ENCODE results near the gene ETNPPL. TPM values are rescaled to one million over a fixed set of nuclear protein-coding genes. Genes with fewer than 3 reads are reported as not detected.
A peak's percentile ranks its signal among the peaks of the same experiment; 100 is the strongest.

Gene ETNPPL
- total RNA-seq, 1 experiment from 2014 or later, result 0.66 TPM

DNA sequence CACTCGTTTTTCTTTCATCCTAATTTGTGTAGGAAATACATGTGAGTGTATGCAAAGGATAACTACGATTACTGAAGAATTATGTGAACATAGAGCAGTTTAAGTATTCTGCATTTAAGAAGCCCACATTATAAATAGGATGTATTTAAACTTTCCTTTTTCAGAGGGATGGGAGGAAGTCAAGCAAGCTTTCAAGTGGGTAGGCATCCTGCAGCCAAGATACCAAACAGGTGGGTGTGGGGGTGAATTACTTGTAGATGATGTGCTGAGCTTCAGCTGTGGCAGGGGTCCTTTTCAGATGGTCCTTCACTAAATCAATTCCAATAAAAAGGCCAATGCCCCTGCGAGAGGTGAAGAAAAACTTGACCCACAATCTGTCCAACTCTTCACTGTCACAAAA lies 16.3 kb downstream of the ETNPPL start:
- POLR2A ChIA-PET, result no interaction called here

DNA sequence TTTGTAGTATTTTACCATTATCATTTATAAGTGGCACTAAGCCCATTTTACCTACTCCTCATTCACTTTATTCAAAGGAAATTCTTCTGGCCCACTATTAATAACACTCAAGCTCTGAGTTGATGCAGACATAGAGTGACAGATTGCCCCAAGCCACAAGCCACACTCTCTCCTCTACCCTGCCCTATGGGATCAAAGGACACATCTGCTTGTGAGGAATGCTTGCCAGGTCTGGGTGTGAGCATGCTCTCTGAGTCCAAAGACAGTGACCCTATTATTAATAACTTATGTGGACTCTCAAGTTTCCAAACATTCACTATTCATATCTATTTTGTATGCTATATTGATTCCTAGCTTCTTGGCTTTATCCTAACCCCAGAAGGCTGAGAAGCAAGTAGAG lies 18.5 kb downstream of the ETNPPL start:
- Mint-ChIP-seq H3K27ac (no peak overlapping the region), H3K27me3 (ENCODE audit: low read depth) (no peaks in the 10 kb centered on the region), H3K4me1 (no peaks in the 10 kb centered on the region), H3K9me3 (peaks cover 2% of the 10 kb centered on the region; the same call in 1 of the 2 replicates), H3K36me3 (peaks cover 2% of the 10 kb centered on the region; the same call in 1 of the 2 replicates), H3K4me3 (no peak overlapping the region)
- ChIA-PET CTCF (no interaction called here), POLR2A (interaction anchor here (0.7 kb wide), 1 partner anchor 171 kb away, joined by 4 read pairs; no protein-coding TSS in a partner anchor)
- no peak for DNase-seq (ENCODE audit: low spot score)
- TF ChIP-seq, protein P1, sequence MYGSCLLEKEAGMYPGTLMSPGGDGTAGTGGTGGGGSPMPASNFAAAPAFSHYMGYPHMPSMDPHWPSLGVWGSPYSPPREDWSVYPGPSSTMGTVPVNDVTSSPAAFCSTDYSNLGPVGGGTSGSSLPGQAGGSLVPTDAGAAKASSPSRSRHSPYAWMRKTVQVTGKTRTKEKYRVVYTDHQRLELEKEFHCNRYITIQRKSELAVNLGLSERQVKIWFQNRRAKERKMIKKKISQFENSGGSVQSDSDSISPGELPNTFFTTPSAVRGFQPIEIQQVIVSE (CRISPR knock-in tag; IDR thresholded peaks at IDR 0.05; ENCODE audit: borderline replicate concordance), result no peak
- ATAC-seq, result no peak

More for the DNA sequence above, 16.3 kb downstream of the ETNPPL start:
- DNase-seq (ENCODE audit: low spot score) (no peak), ATAC-seq (no peak)
- H3K36me3 Mint-ChIP-seq, result peaks cover 2% of the 10 kb centered on the region; the same call in 1 of the 2 replicates
- H3K4me1 Mint-ChIP-seq, result no peaks in the 10 kb centered on the region
- no peak for TF ChIP-seq ELF4 (CRISPR knock-in tag; IDR thresholded peaks at IDR 0.05; ENCODE audit: low read depth)
- TF ChIP-seq, protein P2, sequence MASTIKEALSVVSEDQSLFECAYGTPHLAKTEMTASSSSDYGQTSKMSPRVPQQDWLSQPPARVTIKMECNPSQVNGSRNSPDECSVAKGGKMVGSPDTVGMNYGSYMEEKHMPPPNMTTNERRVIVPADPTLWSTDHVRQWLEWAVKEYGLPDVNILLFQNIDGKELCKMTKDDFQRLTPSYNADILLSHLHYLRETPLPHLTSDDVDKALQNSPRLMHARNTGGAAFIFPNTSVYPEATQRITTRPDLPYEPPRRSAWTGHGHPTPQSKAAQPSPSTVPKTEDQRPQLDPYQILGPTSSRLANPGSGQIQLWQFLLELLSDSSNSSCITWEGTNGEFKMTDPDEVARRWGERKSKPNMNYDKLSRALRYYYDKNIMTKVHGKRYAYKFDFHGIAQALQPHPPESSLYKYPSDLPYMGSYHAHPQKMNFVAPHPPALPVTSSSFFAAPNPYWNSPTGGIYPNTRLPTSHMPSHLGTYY (CRISPR knock-in tag; IDR thresholded peaks at IDR 0.05), result no peak
- CTCF ChIA-PET, result no interaction called here
- H3K27me3 Mint-ChIP-seq (ENCODE audit: low read depth), result no peaks in the 10 kb centered on the region
- H3K4me3 Mint-ChIP-seq, result no peak overlapping the region
- peaks cover 3% of the 10 kb centered on the region; the same call in 1 of the 2 replicates for H3K9me3 Mint-ChIP-seq
- H3K27ac Mint-ChIP-seq, result no peak overlapping the region

DNA sequence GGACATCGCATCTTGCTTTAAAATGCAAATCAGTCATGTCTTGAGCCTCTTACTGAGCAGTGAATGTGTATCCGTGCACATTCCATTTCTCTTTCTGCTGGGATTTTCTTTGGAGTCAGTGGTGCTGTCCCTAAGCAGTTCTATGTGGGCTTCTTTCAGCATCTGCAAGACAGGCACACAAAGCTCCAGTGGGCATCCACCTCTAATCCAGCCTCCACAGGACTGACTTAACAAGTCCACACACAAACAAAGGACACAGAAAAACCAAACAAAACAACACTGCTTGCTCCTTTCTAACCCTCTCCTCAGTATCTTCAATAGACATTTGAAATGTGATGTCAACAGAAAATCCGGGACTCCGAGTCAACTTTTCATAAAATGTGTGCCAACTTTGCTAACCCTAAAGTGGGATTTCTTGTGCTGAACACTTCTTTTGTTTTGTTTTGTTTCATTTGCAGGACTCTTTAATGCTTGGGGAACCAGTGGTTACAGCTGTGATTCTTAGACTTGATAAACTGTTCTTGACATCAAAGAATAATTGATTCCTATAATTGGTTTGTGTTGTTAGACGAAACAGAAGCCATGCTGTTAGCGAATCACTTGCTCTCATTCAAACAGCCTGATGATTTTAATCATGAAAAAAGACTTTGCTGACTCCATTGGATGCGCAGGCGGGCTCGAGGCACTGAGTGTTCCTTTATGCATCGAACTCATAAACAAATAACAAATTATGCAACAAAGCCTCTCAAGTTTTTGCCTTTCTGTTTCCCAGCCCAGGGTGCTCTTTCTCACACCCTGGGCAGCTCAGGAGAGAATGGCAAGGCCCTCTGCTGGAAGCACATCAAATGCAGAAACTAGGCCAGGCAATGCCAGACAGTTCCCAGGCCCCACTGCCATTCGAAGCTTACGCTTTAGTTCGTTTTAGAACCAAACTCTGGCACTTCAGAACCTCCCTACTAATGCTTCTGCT lies 20.1 kb downstream of the ETNPPL start:
- H3K9me3 Mint-ChIP-seq, result peaks cover under 1% of the 10 kb centered on the region; the same call in 1 of the 2 replicates
- no peak overlapping the region for H3K27ac Mint-ChIP-seq
- CTCF ChIA-PET, result interaction anchor here (0.6 kb wide), 1 partner anchor 42 kb away, joined by 3 read pairs; no protein-coding TSS in a partner anchor
- H3K4me1 Mint-ChIP-seq, result no peaks in the 10 kb centered on the region
- ATAC-seq, result peak; percentile 91
- H3K36me3 Mint-ChIP-seq, result no peaks in the 10 kb centered on the region
- H3K4me3 Mint-ChIP-seq, result no peak overlapping the region
- DNase-seq (ENCODE audit: low spot score), result no peak
- TF ChIP-seq, protein P3, sequence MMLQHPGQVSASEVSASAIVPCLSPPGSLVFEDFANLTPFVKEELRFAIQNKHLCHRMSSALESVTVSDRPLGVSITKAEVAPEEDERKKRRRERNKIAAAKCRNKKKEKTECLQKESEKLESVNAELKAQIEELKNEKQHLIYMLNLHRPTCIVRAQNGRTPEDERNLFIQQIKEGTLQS (CRISPR knock-in tag; conservative IDR thresholded peaks at IDR 0.05), result no peak
- TF ChIP-seq CREB1 (CRISPR knock-in tag; IDR thresholded peaks at IDR 0.05), result no peak
- no peak for TF ChIP-seq NR2C2 (CRISPR knock-in tag; IDR thresholded peaks at IDR 0.05)
- TF ChIP-seq, protein P4, sequence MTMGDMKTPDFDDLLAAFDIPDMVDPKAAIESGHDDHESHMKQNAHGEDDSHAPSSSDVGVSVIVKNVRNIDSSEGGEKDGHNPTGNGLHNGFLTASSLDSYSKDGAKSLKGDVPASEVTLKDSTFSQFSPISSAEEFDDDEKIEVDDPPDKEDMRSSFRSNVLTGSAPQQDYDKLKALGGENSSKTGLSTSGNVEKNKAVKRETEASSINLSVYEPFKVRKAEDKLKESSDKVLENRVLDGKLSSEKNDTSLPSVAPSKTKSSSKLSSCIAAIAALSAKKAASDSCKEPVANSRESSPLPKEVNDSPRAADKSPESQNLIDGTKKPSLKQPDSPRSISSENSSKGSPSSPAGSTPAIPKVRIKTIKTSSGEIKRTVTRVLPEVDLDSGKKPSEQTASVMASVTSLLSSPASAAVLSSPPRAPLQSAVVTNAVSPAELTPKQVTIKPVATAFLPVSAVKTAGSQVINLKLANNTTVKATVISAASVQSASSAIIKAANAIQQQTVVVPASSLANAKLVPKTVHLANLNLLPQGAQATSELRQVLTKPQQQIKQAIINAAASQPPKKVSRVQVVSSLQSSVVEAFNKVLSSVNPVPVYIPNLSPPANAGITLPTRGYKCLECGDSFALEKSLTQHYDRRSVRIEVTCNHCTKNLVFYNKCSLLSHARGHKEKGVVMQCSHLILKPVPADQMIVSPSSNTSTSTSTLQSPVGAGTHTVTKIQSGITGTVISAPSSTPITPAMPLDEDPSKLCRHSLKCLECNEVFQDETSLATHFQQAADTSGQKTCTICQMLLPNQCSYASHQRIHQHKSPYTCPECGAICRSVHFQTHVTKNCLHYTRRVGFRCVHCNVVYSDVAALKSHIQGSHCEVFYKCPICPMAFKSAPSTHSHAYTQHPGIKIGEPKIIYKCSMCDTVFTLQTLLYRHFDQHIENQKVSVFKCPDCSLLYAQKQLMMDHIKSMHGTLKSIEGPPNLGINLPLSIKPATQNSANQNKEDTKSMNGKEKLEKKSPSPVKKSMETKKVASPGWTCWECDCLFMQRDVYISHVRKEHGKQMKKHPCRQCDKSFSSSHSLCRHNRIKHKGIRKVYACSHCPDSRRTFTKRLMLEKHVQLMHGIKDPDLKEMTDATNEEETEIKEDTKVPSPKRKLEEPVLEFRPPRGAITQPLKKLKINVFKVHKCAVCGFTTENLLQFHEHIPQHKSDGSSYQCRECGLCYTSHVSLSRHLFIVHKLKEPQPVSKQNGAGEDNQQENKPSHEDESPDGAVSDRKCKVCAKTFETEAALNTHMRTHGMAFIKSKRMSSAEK (CRISPR knock-in tag; IDR thresholded peaks at IDR 0.05; ENCODE audit: borderline replicate concordance), result no peak
- TF ChIP-seq, protein P5, sequence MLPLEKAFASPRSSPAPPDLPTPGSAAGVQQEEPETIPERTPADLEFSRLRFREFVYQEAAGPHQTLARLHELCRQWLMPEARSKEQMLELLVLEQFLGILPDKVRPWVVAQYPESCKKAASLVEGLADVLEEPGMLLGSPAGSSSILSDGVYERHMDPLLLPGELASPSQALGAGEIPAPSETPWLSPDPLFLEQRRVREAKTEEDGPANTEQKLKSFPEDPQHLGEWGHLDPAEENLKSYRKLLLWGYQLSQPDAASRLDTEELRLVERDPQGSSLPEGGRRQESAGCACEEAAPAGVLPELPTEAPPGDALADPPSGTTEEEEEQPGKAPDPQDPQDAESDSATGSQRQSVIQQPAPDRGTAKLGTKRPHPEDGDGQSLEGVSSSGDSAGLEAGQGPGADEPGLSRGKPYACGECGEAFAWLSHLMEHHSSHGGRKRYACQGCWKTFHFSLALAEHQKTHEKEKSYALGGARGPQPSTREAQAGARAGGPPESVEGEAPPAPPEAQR (CRISPR knock-in tag; IDR thresholded peaks at IDR 0.05), result no peak
- TF ChIP-seq MXD4 (CRISPR knock-in tag; IDR thresholded peaks at IDR 0.05; ENCODE audit: borderline replicate concordance), result no peak
- TF ChIP-seq NFATC4 (CRISPR knock-in tag; IDR thresholded peaks at IDR 0.05), result no peak
- TF ChIP-seq NFYB (CRISPR knock-in tag; conservative IDR thresholded peaks at IDR 0.05; ENCODE audit: low read depth), result no peak
- no peak for TF ChIP-seq ZNF263 (CRISPR knock-in tag; IDR thresholded peaks at IDR 0.05; ENCODE audit: low read depth)
- TF ChIP-seq CBFB (CRISPR knock-in tag; IDR thresholded peaks at IDR 0.05; ENCODE audit: low read depth), result no peak
- no peak for TF ChIP-seq ZNF396 (CRISPR knock-in tag; IDR thresholded peaks at IDR 0.05; ENCODE audit: borderline replicate concordance)
- TF ChIP-seq NR1H2 (CRISPR knock-in tag; IDR thresholded peaks at IDR 0.05), result no peak
- TF ChIP-seq OVOL2 (CRISPR knock-in tag; IDR thresholded peaks at IDR 0.05; ENCODE audit: borderline replicate concordance), result no peak
- TF ChIP-seq SP1 (CRISPR knock-in tag; conservative IDR thresholded peaks at IDR 0.05), result no peak
- TF ChIP-seq, protein P6, sequence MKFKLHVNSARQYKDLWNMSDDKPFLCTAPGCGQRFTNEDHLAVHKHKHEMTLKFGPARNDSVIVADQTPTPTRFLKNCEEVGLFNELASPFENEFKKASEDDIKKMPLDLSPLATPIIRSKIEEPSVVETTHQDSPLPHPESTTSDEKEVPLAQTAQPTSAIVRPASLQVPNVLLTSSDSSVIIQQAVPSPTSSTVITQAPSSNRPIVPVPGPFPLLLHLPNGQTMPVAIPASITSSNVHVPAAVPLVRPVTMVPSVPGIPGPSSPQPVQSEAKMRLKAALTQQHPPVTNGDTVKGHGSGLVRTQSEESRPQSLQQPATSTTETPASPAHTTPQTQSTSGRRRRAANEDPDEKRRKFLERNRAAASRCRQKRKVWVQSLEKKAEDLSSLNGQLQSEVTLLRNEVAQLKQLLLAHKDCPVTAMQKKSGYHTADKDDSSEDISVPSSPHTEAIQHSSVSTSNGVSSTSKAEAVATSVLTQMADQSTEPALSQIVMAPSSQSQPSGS (CRISPR knock-in tag; IDR thresholded peaks at IDR 0.05; ENCODE audit: borderline replicate concordance, low read depth), result no peak
- no peak for TF ChIP-seq ZNF219 (CRISPR knock-in tag; IDR thresholded peaks at IDR 0.05; ENCODE audit: borderline replicate concordance)
- TF ChIP-seq MYBL2 (CRISPR knock-in tag; IDR thresholded peaks at IDR 0.05), result no peak
- no peak for TF ChIP-seq NFE2L1 (CRISPR knock-in tag; IDR thresholded peaks at IDR 0.05)
- no peaks in the 10 kb centered on the region for H3K27me3 Mint-ChIP-seq (ENCODE audit: low read depth)
- POLR2A ChIA-PET, result no interaction called here
